HepG2 (cell line): ENCODE measurements around the gene JUND. TPM values are rescaled to one million over a fixed set of nuclear protein-coding genes. Genes with fewer than 3 reads are reported as not detected.

Experiments used
- DMTF1 ChIP-seq: sonication (generic); formaldehyde crosslinking; IDR thresholded peaks from 2 replicates; pipeline ENCODE4 v1.4.0; 2020; ENCODE audit warnings: mild to moderate bottlenecking, missing genetic modification reagents
- ELK4 ChIP-seq: sonication (generic); formaldehyde crosslinking; IDR thresholded peaks from 2 replicates; pipeline ENCODE4 v1.9.0; 2021; ENCODE audit warnings: missing genetic modification reagents, borderline replicate concordance
- GLMP ChIP-seq: sonication (generic); formaldehyde crosslinking; IDR thresholded peaks from 2 replicates; pipeline ENCODE4 v1.9.0; 2021; ENCODE audit warnings: missing genetic modification reagents, mild to moderate bottlenecking, borderline replicate concordance
- KDM5B ChIP-seq: sonication (generic); formaldehyde crosslinking; IDR thresholded peaks from 2 replicates; pipeline ENCODE4 v1.4.0; 2020; ENCODE audit warnings: missing genetic modification reagents, mild to moderate bottlenecking, borderline replicate concordance
- LRRFIP1 ChIP-seq: sonication (generic); formaldehyde crosslinking; conservative IDR thresholded peaks from 2 replicates; pipeline ENCODE4 v1.4.0; 2020; ENCODE audit warnings: missing genetic modification reagents
- MIXL1 ChIP-seq: IDR thresholded peaks from 2 replicates; pipeline ENCODE4 v1.6.1; 2016
- MXD3 ChIP-seq: IDR thresholded peaks from 2 replicates; pipeline ENCODE4 v1.6.1; 2016; ENCODE audit warnings: mild to moderate bottlenecking, missing biosample characterization, missing genetic modification reagents
- MYNN ChIP-seq: sonication (generic); formaldehyde crosslinking; IDR thresholded peaks from 2 replicates; pipeline ENCODE4 v1.4.0; 2020; ENCODE audit warnings: mild to moderate bottlenecking, low read depth, missing genetic modification reagents
- POGK ChIP-seq: sonication (generic); formaldehyde crosslinking; conservative IDR thresholded peaks from 2 replicates; pipeline ENCODE4 v1.8.0; 2022; ENCODE audit warnings: mild to moderate bottlenecking, moderate library complexity, missing genetic modification reagents
- TEAD3 ChIP-seq: optimal IDR thresholded peaks from 2 replicates; pipeline ENCODE3; 2016; ENCODE audit warnings: borderline replicate concordance
- YEATS4 ChIP-seq: sonication (generic); formaldehyde crosslinking; IDR thresholded peaks from 2 replicates; pipeline ENCODE4 v1.4.0; 2020; ENCODE audit warnings: missing genetic modification reagents, borderline replicate concordance
- ZNF326 ChIP-seq: sonication (generic); formaldehyde crosslinking; IDR thresholded peaks from 2 replicates; pipeline ENCODE4 v1.4.0; 2020; ENCODE audit warnings: missing genetic modification reagents, borderline replicate concordance
- ZNF616 ChIP-seq: sonication (generic); formaldehyde crosslinking; IDR thresholded peaks from 2 replicates; pipeline ENCODE4 v1.5.0; 2020; ENCODE audit warnings: low read depth, mild to moderate bottlenecking, missing genetic modification reagents
- ZNF781 ChIP-seq: sonication (generic); formaldehyde crosslinking; IDR thresholded peaks from 2 replicates; pipeline ENCODE4 v1.5.1; 2020; ENCODE audit warnings: borderline replicate concordance, mild to moderate bottlenecking, missing genetic modification reagents; ENCODE audit errors: not compliant biosample characterization
- ZNF883 ChIP-seq: sonication (generic); formaldehyde crosslinking; IDR thresholded peaks from 2 replicates; pipeline ENCODE4 v1.5.1; 2020; ENCODE audit warnings: mild to moderate bottlenecking, missing genetic modification reagents; ENCODE audit errors: not compliant biosample characterization
- ZSCAN5A ChIP-seq: sonication (generic); formaldehyde crosslinking; IDR thresholded peaks from 2 replicates; pipeline ENCODE4 v1.8.0; 2022; ENCODE audit warnings: mild to moderate bottlenecking, missing genetic modification reagents, borderline replicate concordance
- polyA plus RNA-seq, 8 experiments: library from polyadenylated mRNA; depleted of rRNA in 3 of 8; stranded (reverse) in 7 of 8; unstranded in 1 of 8; fragments of >200 nt; fragmentation: Illumina TruSeq in 4 of 8; extraction: Trizol in 4 of 8; gene quantifications; 2 replicates each; pipeline versions ENCODE4 v1.2.1 to v1.2.3, GENCODE V29; 2011 to 2016; ENCODE audit warnings: low read depth in 4 of 8, missing spikeins in 1 of 8, mixed read lengths in 1 of 8; ENCODE audit not compliant: insufficient read depth in 1 of 8
- total RNA-seq, 5 experiments: library from RNA; depleted of rRNA; stranded (reverse); fragments of >200 nt; fragmentation: Illumina TruSeq; extraction: Trizol; gene quantifications; 2 replicates each; pipeline ENCODE4 v1.2.3, GENCODE V29; 2016; ENCODE audit warnings: low read depth in 1 of 5

The JUND gene
- total and polyA plus RNA-seq, 2 of the 13 experiments (the other 11 are each of a cell fraction or from before 2014, with no cell fraction given), result 41.2 to 59.8 TPM

GRCh38 chr19:18304458-18305310, 23.3 kb upstream of the JUND start (continued):
- no peak for TF ChIP-seq ELK4 (CRISPR knock-in tag)
- no peak for TF ChIP-seq DMTF1 (CRISPR knock-in tag)
- TF ChIP-seq MIXL1 (CRISPR knock-in tag), result no peak
- TF ChIP-seq POGK (CRISPR knock-in tag), result peak; percentile 71; the same call in 1 of the 2 replicates
- TF ChIP-seq MYNN (CRISPR knock-in tag), result no peak
- TF ChIP-seq TEAD3 (CRISPR knock-in tag), result peak; percentile 34
- no peak; the same call in 1 of the 2 replicates for TF ChIP-seq ZNF616
- TF ChIP-seq ZSCAN5A (CRISPR knock-in tag), result no peak; the same call in 1 of the 2 replicates
- no peak for TF ChIP-seq YEATS4 (CRISPR knock-in tag)
- no peak for TF ChIP-seq ZNF326 (CRISPR knock-in tag)
- no peak for TF ChIP-seq GLMP (CRISPR knock-in tag)
- no peak for TF ChIP-seq LRRFIP1 (CRISPR knock-in tag)
- TF ChIP-seq KDM5B, result peak; percentile 69; the same call in 1 of the 2 replicates
- peak; percentile 91 for TF ChIP-seq ZNF883
- TF ChIP-seq ZNF781 (CRISPR knock-in tag), result peak; percentile 21
- TF ChIP-seq MXD3 (CRISPR knock-in tag), result 0 out of 2 replicates have a peak, but pooled peaks have one; percentile 23
